NCI-H2107 (cell line): Measurements from ENCODE around the gene RHBDD3.
"Not testable (repeated sequence)": the region's sequence is repeated elsewhere in the genome, so short reads cannot be mapped to it uniquely, and the experiment has no call there.

Source experiments
- DNase-seq: peaks from one replicate; lab custom pipeline; 2025; lab: John Stamatoyannopoulos, UW

The RHBDD3 gene

GRCh38 chr22:29247891-29248290 lies 19.9 kb downstream of the RHBDD3 start:
- DNase-seq: not testable (repeated sequence)

GRCh38 chr22:29245626-29246385 lies 22.0 kb downstream of the RHBDD3 start:
- peak; percentile 15 for DNase-seq

GRCh38 chr22:29244785-29245625 lies 22.8 kb downstream of the RHBDD3 start:
- no peak for DNase-seq

GRCh38 chr22:29243874-29244446 lies 23.8 kb downstream of the RHBDD3 start:
- DNase-seq: no peak

GRCh38 chr22:29240481-29240880 lies 27.3 kb downstream of the RHBDD3 start:
- not testable (repeated sequence) for DNase-seq

- DNase-seq: no peak
Observed at GRCh38 chr22:29233277-29233877, 34.4 kb downstream of the RHBDD3 start.

- DNase-seq: no peak
Observed at GRCh38 chr22:29231971-29232959, 35.5 kb downstream of the RHBDD3 start.

GRCh38 chr22:29230972-29231875 lies 36.6 kb downstream of the RHBDD3 start:
- no peak for DNase-seq

- DNase-seq: no peak
Observed at GRCh38 chr22:29226351-29226981, 41.3 kb downstream of the RHBDD3 start.

- DNase-seq: no peak
Observed at GRCh38 chr22:29225422-29226090, 42.2 kb downstream of the RHBDD3 start.

- DNase-seq: no peak
Observed at GRCh38 chr22:29224859-29225410, 42.8 kb downstream of the RHBDD3 start.

- DNase-seq: no peak
Observed at GRCh38 chr22:29224121-29224858, 43.5 kb downstream of the RHBDD3 start.

GRCh38 chr22:29219881-29220670 lies 47.7 kb downstream of the RHBDD3 start:
- DNase-seq: no peak

- not testable (repeated sequence) for DNase-seq
Observed at GRCh38 chr22:29219409-29219782, 48.4 kb downstream of the RHBDD3 start.

- no peak for DNase-seq
Observed at GRCh38 chr22:29218758-29219408, 48.9 kb downstream of the RHBDD3 start.
